ENCODE data around the gene PRKN.

PRKN gene

DNA sequence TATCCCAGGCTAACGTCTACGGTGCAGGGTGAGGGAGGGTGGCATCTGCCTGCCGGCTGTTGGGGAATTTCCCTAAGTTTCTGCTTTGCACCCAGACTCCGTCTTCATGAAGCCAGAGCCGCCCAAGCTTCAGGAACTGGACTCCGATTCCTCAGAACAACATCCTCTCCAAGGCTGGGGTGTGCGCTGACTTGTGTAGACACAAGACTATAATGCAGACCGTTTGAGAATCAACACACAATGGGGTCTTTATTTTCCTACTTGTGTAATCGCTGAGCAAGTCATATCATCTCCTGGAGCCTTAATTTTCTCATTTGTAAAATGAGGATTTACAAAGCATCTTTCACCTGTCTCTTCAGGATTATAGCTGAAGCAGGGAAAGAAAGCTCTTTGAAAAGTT is 1293.2 kb downstream of the PRKN start:
- H3K4me3 ChIP-seq (ENCODE audit: low read length) = no peak overlapping the region
- no peaks in the 10 kb centered on the region for H3K9me2 ChIP-seq (replicated peaks; ENCODE audit: insufficient read depth, low read length)
- H3K4me1 ChIP-seq (ENCODE audit: low read length) = no peaks in the 10 kb centered on the region
- no peaks in the 10 kb centered on the region for H3K9me3 ChIP-seq (replicated peaks; ENCODE audit: insufficient read depth, low read length)
- H3K79me2 ChIP-seq (ENCODE audit: low read length) = no peaks in the 10 kb centered on the region
- no peak overlapping the region for H2AFZ ChIP-seq (ENCODE audit: low read length)
- H3K4me2 ChIP-seq (ENCODE audit: low read depth, low read length) = no peak overlapping the region
- no peak overlapping the region for H3K27ac ChIP-seq (ENCODE audit: low read length)
- no peaks in the 10 kb centered on the region for H3K36me3 ChIP-seq (replicated peaks; ENCODE audit: insufficient read depth, low read length)
- no peaks in the 10 kb centered on the region for H4K20me1 ChIP-seq (ENCODE audit: insufficient read depth, low read length)
- H3F3A ChIP-seq (ENCODE audit: insufficient read depth, low read length) = no peaks in the 10 kb centered on the region
- no peak for DNase-seq
- no peak for TF ChIP-seq EZH2phosphoT487 (IDR thresholded peaks at IDR 0.05; ENCODE audit: low read length)
- TF ChIP-seq EZH2 (optimal IDR thresholded peaks at IDR 0.05; ENCODE audit: low read depth, low read length) = no peak
- TF ChIP-seq, protein P1, sequence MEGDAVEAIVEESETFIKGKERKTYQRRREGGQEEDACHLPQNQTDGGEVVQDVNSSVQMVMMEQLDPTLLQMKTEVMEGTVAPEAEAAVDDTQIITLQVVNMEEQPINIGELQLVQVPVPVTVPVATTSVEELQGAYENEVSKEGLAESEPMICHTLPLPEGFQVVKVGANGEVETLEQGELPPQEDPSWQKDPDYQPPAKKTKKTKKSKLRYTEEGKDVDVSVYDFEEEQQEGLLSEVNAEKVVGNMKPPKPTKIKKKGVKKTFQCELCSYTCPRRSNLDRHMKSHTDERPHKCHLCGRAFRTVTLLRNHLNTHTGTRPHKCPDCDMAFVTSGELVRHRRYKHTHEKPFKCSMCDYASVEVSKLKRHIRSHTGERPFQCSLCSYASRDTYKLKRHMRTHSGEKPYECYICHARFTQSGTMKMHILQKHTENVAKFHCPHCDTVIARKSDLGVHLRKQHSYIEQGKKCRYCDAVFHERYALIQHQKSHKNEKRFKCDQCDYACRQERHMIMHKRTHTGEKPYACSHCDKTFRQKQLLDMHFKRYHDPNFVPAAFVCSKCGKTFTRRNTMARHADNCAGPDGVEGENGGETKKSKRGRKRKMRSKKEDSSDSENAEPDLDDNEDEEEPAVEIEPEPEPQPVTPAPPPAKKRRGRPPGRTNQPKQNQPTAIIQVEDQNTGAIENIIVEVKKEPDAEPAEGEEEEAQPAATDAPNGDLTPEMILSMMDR (IDR thresholded peaks at IDR 0.05; ENCODE audit: low read length) = no peak
- H3K27me3 ChIP-seq (replicated peaks; ENCODE audit: insufficient read depth, low read length) = no peaks in the 10 kb centered on the region
- H3K9ac ChIP-seq (ENCODE audit: low read length) = no peak overlapping the region

DNA sequence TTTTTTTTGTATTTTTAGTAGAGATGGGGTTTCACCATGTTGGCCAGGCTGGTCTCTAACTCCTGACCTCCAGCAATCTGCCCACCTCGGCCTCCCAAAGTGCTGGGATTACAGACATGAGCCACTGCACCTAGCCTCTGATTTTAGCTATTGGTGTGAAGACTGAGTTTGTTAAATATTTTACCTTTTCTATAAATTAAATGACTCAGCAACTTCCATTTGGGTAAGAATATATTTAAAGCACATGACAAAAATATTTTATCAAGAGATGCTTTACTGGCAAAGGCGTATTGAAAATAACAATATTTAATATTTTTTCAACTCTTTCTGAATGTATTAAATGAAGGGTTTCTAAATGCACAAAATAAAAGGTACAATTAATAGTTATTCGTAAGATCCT is 1295.0 kb downstream of the PRKN start:
- Histone ChIP-seq H3K4me1 (ENCODE audit: low read length) (no peaks in the 10 kb centered on the region), H3K4me2 (ENCODE audit: low read depth, low read length) (no peak overlapping the region), H3K4me3 (ENCODE audit: low read length) (no peak overlapping the region), H3K9me2 (replicated peaks; ENCODE audit: insufficient read depth, low read length) (no peaks in the 10 kb centered on the region), H3K27ac (ENCODE audit: low read length) (no peak overlapping the region), H3K27me3 (replicated peaks; ENCODE audit: insufficient read depth, low read length) (no peaks in the 10 kb centered on the region), H3K79me2 (ENCODE audit: low read length) (no peaks in the 10 kb centered on the region), H3K36me3 (replicated peaks; ENCODE audit: insufficient read depth, low read length) (no peaks in the 10 kb centered on the region), H2AFZ (ENCODE audit: low read length) (no peak overlapping the region), H3K9me3 (replicated peaks; ENCODE audit: insufficient read depth, low read length) (no peaks in the 10 kb centered on the region), H3F3A (ENCODE audit: insufficient read depth, low read length) (no peaks in the 10 kb centered on the region), H4K20me1 (ENCODE audit: insufficient read depth, low read length) (no peaks in the 10 kb centered on the region), H3K9ac (ENCODE audit: low read length) (no peak overlapping the region)
- TF ChIP-seq EZH2 (optimal IDR thresholded peaks at IDR 0.05; ENCODE audit: low read depth, low read length) (no peak), EZH2phosphoT487 (IDR thresholded peaks at IDR 0.05; ENCODE audit: low read length) (no peak)
- TF ChIP-seq, protein P1 (IDR thresholded peaks at IDR 0.05; ENCODE audit: low read length) = no peak
- no peak for DNase-seq

DNA sequence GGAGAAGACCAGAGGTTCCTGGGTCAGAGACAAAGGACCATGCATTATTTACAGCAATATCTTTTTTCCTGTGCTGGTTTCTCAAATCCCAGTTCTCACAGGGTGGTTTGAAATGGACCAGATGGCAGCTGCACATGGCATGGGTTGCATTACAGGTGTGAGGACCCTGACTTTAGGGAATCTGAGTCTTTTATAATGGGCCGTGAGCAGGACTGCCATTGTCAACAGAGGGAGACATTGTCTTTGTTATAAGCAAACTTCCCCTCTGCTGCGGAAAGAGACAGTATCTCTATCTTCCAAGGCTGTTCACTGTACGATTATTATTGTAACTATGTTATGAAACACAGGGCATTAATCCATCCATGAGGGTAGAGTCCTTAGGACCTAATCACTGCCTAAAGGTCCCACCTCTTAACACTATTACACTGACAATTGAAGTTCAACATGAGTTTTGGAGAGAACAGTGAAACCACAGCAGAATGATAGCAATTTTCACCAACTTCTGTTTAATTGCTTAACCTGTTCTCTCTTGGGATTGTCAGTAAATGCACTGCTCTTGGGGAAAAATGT is 1297.6 kb downstream of the PRKN start:
- no peaks in the 10 kb centered on the region for H3K9me3 ChIP-seq (replicated peaks; ENCODE audit: insufficient read depth, low read length)
- H3K36me3 ChIP-seq (replicated peaks; ENCODE audit: insufficient read depth, low read length) = no peaks in the 10 kb centered on the region
- H3K4me1 ChIP-seq (ENCODE audit: low read length) = no peaks in the 10 kb centered on the region
- H3F3A ChIP-seq (ENCODE audit: insufficient read depth, low read length) = no peaks in the 10 kb centered on the region
- no peak overlapping the region for H3K9ac ChIP-seq (ENCODE audit: low read length)
- H3K27ac ChIP-seq (ENCODE audit: low read length) = no peak overlapping the region
- no peak for DNase-seq
- no peaks in the 10 kb centered on the region for H3K9me2 ChIP-seq (replicated peaks; ENCODE audit: insufficient read depth, low read length)
- H2AFZ ChIP-seq (ENCODE audit: low read length) = no peak overlapping the region
- H3K4me3 ChIP-seq (ENCODE audit: low read length) = no peak overlapping the region
- no peaks in the 10 kb centered on the region for H3K27me3 ChIP-seq (replicated peaks; ENCODE audit: insufficient read depth, low read length)
- no peaks in the 10 kb centered on the region for H4K20me1 ChIP-seq (ENCODE audit: insufficient read depth, low read length)
- H3K4me2 ChIP-seq (ENCODE audit: low read depth, low read length) = no peak overlapping the region
- TF ChIP-seq EZH2 (optimal IDR thresholded peaks at IDR 0.05; ENCODE audit: low read depth, low read length) = no peak
- TF ChIP-seq EZH2phosphoT487 (IDR thresholded peaks at IDR 0.05; ENCODE audit: low read length) = no peak
- TF ChIP-seq, protein P1 (IDR thresholded peaks at IDR 0.05; ENCODE audit: low read length) = no peak; the same call in 1 of the 2 replicates
- H3K79me2 ChIP-seq (ENCODE audit: low read length) = no peaks in the 10 kb centered on the region
